ENCODE data around the gene COL24A1. TPM values are rescaled to one million over a fixed set of nuclear protein-coding genes. Genes with fewer than 3 reads are reported as not detected.

Gene COL24A1
- total and polyA plus RNA-seq, 2 of the 13 experiments (the other 11 are each of a cell fraction or from before 2014, with no cell fraction given), result 0.04 to 0.13 TPM

GRCh38 chr1:85998105-85998855, 158.3 kb downstream of the COL24A1 start:
- Histone ChIP-seq H3K4me3 (replicated peaks in 1 of 3; ENCODE audit: insufficient read depth in 1 of 3, low read depth in 2 of 3, low read length in 3 of 3) (no peak overlapping the region), H3K36me3 (replicated peaks in 1 of 2; ENCODE audit: control insufficient read depth in 1 of 2, insufficient read depth in 2 of 2, low read length in 2 of 2) (no peaks in the 10 kb centered on the region), H3K27ac (ENCODE audit: extremely low read length, insufficient read depth, low read length) (no peak overlapping the region), H3K4me1 (ENCODE audit: insufficient read depth, low read length) (no peaks in the 10 kb centered on the region), H3K9me3 (ENCODE audit: low read length) (no peaks in the 10 kb centered on the region), H3K4me2 (ENCODE audit: low read depth, low read length) (no peak overlapping the region), H2AFZ (ENCODE audit: low read length) (no peak overlapping the region), H4K20me1 (ENCODE audit: insufficient read depth, low read length) (no peaks in the 10 kb centered on the region), H3K79me2 (ENCODE audit: insufficient read depth, low read length) (no peaks in the 10 kb centered on the region), H3K9ac (ENCODE audit: insufficient read depth, low read depth, low read length) (no peak overlapping the region), H3K27me3 (ENCODE audit: control insufficient read depth in 1 of 2, insufficient read depth in 2 of 2, low read length in 2 of 2) (no peaks in the 10 kb centered on the region)
- in situ Hi-C loops (cut with HindIII; ENCODE audit: extremely low pct_ligation_motif_present, low pct_unique_long_range_greater_than_20kb), result no loop called here
- intact Hi-C loops (cut with micrococcal nuclease; ENCODE audit: unreplicated experiment), result no loop called here
- ChIA-PET CTCF (ENCODE audit: low intra/inter-chr PET ratio, low total read pairs) (no interaction called here), POLR2A (no interaction called here)
- no peak for TF ChIP-seq PAF1 (CRISPR knock-in tag; IDR thresholded peaks at IDR 0.05)
- no peak for TF ChIP-seq ZFP62 (CRISPR knock-in tag; IDR thresholded peaks at IDR 0.05)
- TF ChIP-seq ZNF431 (CRISPR knock-in tag; IDR thresholded peaks at IDR 0.05; ENCODE audit: borderline replicate concordance, low read depth), result no peak
- TF ChIP-seq FIP1L1 (IDR thresholded peaks at IDR 0.05; ENCODE audit: borderline replicate concordance, insufficient read depth, low read depth, low read length), result no peak
- TF ChIP-seq AGO2 (optimal IDR thresholded peaks at IDR 0.05; ENCODE audit: low read depth, low read length), result no peak
- no peak for TF ChIP-seq ZNF619 (CRISPR knock-in tag; IDR thresholded peaks at IDR 0.05)
- TF ChIP-seq SP4 (CRISPR knock-in tag; IDR thresholded peaks at IDR 0.05), result no peak
- TF ChIP-seq ZNF788 (CRISPR knock-in tag; IDR thresholded peaks at IDR 0.05; ENCODE audit: borderline replicate concordance), result no peak
- TF ChIP-seq ZNF563 (CRISPR knock-in tag; IDR thresholded peaks at IDR 0.05), result no peak
- TF ChIP-seq SMAD3 (CRISPR knock-in tag; IDR thresholded peaks at IDR 0.05), result no peak
- TF ChIP-seq FOXM1 (CRISPR knock-in tag; IDR thresholded peaks at IDR 0.05), result no peak
- TF ChIP-seq HOXA7 (CRISPR knock-in tag; IDR thresholded peaks at IDR 0.05), result no peak
- no peak for TF ChIP-seq POLR2A (IDR thresholded peaks at IDR 0.05; ENCODE audit: insufficient read depth in 1 of 2, low read depth in 2 of 2, low read length in 2 of 2)
- no TSS peak for BruUV-seq (replicated peaks)
- DNase-seq (ENCODE audit: low spot score) (no peak), FAIRE-seq (no peak), ATAC-seq (no peak)
- WGBS (ENCODE audit: low lambda C conversion rate), result 3% methylated on average over 4 of the region's 4 CpGs
